Mesendoderm (in vitro differentiated cells): ENCODE data around the gene MYH10.

Experiments used
- DNase-seq: peaks from one replicate; pipeline ENCODE4 v3.0.0; 2013
- H2AK5ac ChIP-seq: 2 replicates; pipeline ENCODE4 v1.6.1; 2013; ENCODE audit warnings: low read length, inconsistent platforms
- H2BK120ac ChIP-seq: 2 replicates; pipeline ENCODE4 v1.6.1; 2013; ENCODE audit warnings: low read depth, mild to moderate bottlenecking, low read length, moderate library complexity, mixed read lengths
- H2BK15ac ChIP-seq: replicated peaks from 2 replicates; pipeline ENCODE4 v1.6.1; 2013; ENCODE audit warnings: low read depth, mild to moderate bottlenecking, moderate library complexity
- H2BK5ac ChIP-seq: 2 replicates; pipeline ENCODE4 v1.6.1; 2013; ENCODE audit warnings: low read length, inconsistent platforms
- H3K18ac ChIP-seq: 2 replicates; pipeline ENCODE4 v1.6.1; 2013; ENCODE audit warnings: mild to moderate bottlenecking, low read length, mixed read lengths
- H3K23ac ChIP-seq: one replicate; pipeline ENCODE4 v1.6.1; 2013; ENCODE audit warnings: low read length
- H3K27ac ChIP-seq: 2 replicates; pipeline ENCODE4 v1.5.1; 2013; ENCODE audit warnings: low read depth, mild to moderate bottlenecking, inconsistent platforms, low read length, moderate library complexity
- H3K27me3 ChIP-seq: 2 replicates; pipeline ENCODE4 v1.6.1; 2013; ENCODE audit warnings: low read length, control low read depth, mild to moderate bottlenecking, inconsistent platforms; ENCODE audit not compliant: insufficient read depth, poor library complexity
- H3K36me3 ChIP-seq: 2 replicates; pipeline ENCODE4 v1.6.1; 2013; ENCODE audit warnings: low read length, inconsistent platforms; ENCODE audit not compliant: control insufficient read depth, insufficient read depth
- H3K4ac ChIP-seq: one replicate; pipeline ENCODE4 v1.6.1; 2013; ENCODE audit warnings: low read depth, mild to moderate bottlenecking, low read length, moderate library complexity
- H3K4me1 ChIP-seq: 2 replicates; pipeline ENCODE4 v1.6.1; 2013; ENCODE audit warnings: low read depth, low read length, inconsistent platforms; ENCODE audit not compliant: control insufficient read depth
- H3K4me2 ChIP-seq: 2 replicates; pipeline ENCODE4 v1.6.1; 2013; ENCODE audit warnings: low read length
- H3K4me3 ChIP-seq: 2 replicates; pipeline ENCODE4 v1.5.1; 2013; ENCODE audit warnings: mild to moderate bottlenecking, low read length
- H3K56ac ChIP-seq: one replicate; pipeline ENCODE4 v1.6.1; 2013; ENCODE audit warnings: low read length
- H3K79me1 ChIP-seq: 2 replicates; pipeline ENCODE4 v1.6.1; 2013; ENCODE audit warnings: low read length, inconsistent platforms
- H3K79me2 ChIP-seq: 2 replicates; pipeline ENCODE4 v1.6.1; 2013; ENCODE audit warnings: mild to moderate bottlenecking, low read length; ENCODE audit not compliant: control insufficient read depth, insufficient read depth
- H3K9ac ChIP-seq: 2 replicates; pipeline ENCODE4 v1.6.1; 2013; ENCODE audit warnings: low read length, inconsistent platforms
- H4K5ac ChIP-seq: one replicate; pipeline ENCODE4 v1.6.1; 2013; ENCODE audit warnings: low read length
- H4K8ac ChIP-seq: one replicate; pipeline ENCODE4 v1.6.1; 2013; ENCODE audit warnings: low read depth, mild to moderate bottlenecking, control low read depth, low read length, moderate library complexity
- WGBS: extraction: QIAGEN DNeasy Blood & Tissue Kit; methylation state at CpG from one replicate; pipeline ENCODE4 v1.1.7; 2013; ENCODE audit warnings: low lambda C conversion rate, missing lambda C conversion rate; ENCODE audit not compliant: insufficient coverage; ENCODE audit errors: extremely low coverage; 5-methylcytosine and 5-hydroxymethylcytosine counted together

MYH10 gene

DNA sequence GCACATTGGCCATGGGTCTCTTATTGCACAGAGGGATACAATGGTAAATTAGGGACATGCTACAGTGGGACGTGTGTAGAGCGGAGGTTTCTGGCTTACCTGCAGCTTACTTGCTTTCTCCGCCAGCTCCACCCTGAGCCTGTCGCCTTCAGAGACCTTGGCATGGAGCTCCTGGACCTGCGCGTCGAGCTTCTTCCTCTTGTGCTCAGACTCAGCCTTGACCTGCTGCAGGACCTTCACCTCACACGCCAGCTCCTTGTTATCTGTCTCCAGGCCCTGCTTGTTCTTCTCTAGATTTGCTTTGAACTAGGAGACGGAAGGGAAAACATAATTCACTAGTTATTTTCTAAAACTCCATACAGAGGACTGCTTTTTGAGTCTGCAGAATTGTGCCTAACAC is 131.4 kb downstream of the MYH10 start:
- no peaks in the 10 kb centered on the region for H3K79me1 ChIP-seq
- no CpG with 5 or more reads among the region's 9 CpGs for WGBS
- H3K4ac ChIP-seq = no peak overlapping the region
- H3K23ac ChIP-seq = no peak overlapping the region
- no peak overlapping the region for H4K5ac ChIP-seq
- no peak overlapping the region for H2AK5ac ChIP-seq
- no peak overlapping the region for H3K27ac ChIP-seq
- no peak overlapping the region for H4K8ac ChIP-seq
- peaks cover 41% of the 10 kb centered on the region for H3K36me3 ChIP-seq
- no peak overlapping the region for H2BK15ac ChIP-seq
- H3K56ac ChIP-seq = no peak overlapping the region
- no peaks in the 10 kb centered on the region for H3K27me3 ChIP-seq
- H3K79me2 ChIP-seq = no peaks in the 10 kb centered on the region
- no peak overlapping the region for H2BK5ac ChIP-seq
- no peak overlapping the region for H3K18ac ChIP-seq
- DNase-seq = no peak
- no peak overlapping the region for H3K4me3 ChIP-seq
- H3K4me1 ChIP-seq = no peaks in the 10 kb centered on the region
- H3K9ac ChIP-seq = no peak overlapping the region
- H2BK120ac ChIP-seq = no peak overlapping the region
- no peak overlapping the region for H3K4me2 ChIP-seq

DNA sequence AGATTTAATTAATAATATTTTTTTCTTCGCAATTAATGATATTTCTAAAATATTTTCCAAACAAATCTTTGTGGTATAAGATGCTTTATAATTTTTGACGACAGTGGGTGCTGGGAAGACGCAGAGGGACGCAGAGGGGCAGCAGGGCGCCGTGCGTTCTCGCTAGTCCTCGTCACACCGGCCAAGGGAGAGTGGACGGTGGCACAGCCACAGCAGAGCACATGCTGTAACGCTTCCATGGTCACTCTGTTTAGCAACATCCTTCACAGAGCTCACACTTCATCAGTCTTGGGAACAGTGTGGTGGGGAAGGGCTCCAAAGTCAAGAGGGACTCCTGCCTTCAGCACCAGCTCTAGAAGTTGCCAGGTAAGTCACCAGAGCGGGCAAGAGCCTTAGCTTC is 134.4 kb downstream of the MYH10 start:
- no peak overlapping the region for H2AK5ac ChIP-seq
- H3K4me3 ChIP-seq = no peak overlapping the region
- no peak overlapping the region for H3K23ac ChIP-seq
- no peaks in the 10 kb centered on the region for H3K4me1 ChIP-seq
- no peak overlapping the region for H4K5ac ChIP-seq
- peaks cover 45% of the 10 kb centered on the region for H3K36me3 ChIP-seq
- no peak overlapping the region for H3K4me2 ChIP-seq
- H3K4ac ChIP-seq = no peak overlapping the region
- no peak for DNase-seq
- H3K9ac ChIP-seq = no peak overlapping the region
- H2BK15ac ChIP-seq = no peak overlapping the region
- no peaks in the 10 kb centered on the region for H3K79me2 ChIP-seq
- H3K27me3 ChIP-seq = no peaks in the 10 kb centered on the region
- no peak overlapping the region for H3K56ac ChIP-seq
- no peak overlapping the region for H3K18ac ChIP-seq
- no peaks in the 10 kb centered on the region for H3K79me1 ChIP-seq
- no peak overlapping the region for H3K27ac ChIP-seq
- H4K8ac ChIP-seq = no peak overlapping the region
- H2BK5ac ChIP-seq = no peak overlapping the region
- WGBS = 100% methylated on average over 1 of the region's 13 CpGs
- H2BK120ac ChIP-seq = no peak overlapping the region

DNA sequence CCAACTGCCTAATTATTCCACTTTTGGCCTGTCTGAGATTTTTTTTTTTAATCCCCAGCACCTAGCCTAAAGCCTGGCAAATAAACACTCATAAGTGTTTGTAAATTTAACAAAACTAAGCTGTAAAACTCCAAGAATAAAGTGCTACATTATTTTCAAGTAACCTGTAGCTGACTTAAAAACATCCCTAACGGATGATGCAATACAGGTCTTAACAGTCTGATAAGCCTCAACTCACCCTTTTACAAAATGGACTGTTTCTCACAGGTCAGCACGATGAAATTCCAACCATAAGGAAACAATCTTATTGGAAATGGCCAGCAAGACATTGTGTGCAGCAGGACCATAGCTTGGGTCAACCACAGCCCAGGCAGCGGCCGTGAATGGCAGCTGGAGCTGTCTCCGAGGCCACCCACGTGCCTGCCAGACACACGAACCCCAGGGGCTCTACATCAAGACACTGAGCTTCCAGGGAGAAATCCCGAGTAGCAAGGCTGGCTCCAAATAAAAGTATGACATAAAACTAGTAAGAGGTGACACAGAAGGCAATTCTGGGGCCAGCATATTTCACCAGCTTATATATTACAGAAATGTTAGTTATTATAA is 135.9 kb downstream of the MYH10 start:
- no peak for DNase-seq
- no CpG with 5 or more reads among the region's 8 CpGs for WGBS
- no peak overlapping the region for H3K4ac ChIP-seq
- no peak overlapping the region for H3K56ac ChIP-seq
- H3K9ac ChIP-seq = no peak overlapping the region
- peaks cover 41% of the 10 kb centered on the region for H3K36me3 ChIP-seq
- H3K4me1 ChIP-seq = no peaks in the 10 kb centered on the region
- no peak overlapping the region for H4K5ac ChIP-seq
- no peak overlapping the region for H3K18ac ChIP-seq
- no peak overlapping the region for H3K4me2 ChIP-seq
- no peaks in the 10 kb centered on the region for H3K27me3 ChIP-seq
- H4K8ac ChIP-seq = no peak overlapping the region
- H2AK5ac ChIP-seq = no peak overlapping the region
- no peaks in the 10 kb centered on the region for H3K79me1 ChIP-seq
- H2BK5ac ChIP-seq = no peak overlapping the region
- no peak overlapping the region for H2BK15ac ChIP-seq
- no peak overlapping the region for H2BK120ac ChIP-seq
- no peak overlapping the region for H3K23ac ChIP-seq
- H3K27ac ChIP-seq = no peak overlapping the region
- H3K4me3 ChIP-seq = no peak overlapping the region
- no peaks in the 10 kb centered on the region for H3K79me2 ChIP-seq

DNA sequence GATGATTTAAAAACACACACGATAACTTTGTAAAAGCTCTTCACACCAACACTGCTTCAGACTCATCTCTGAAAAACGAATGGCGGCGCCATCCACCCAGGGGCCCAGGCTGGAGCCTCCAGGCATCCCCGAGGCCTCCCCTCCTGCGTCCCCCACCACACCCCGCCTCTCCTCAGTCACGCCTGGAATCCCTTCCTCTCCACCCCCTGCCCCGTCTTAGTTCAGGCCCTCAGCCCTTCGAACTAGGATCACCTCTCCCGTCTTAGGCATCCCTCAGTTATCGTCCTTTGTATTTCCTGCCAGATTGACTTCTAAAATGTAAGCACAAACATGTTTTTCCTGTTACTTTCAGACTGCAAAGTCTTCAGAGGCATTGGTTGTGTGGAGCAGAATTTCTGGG is 136.5 kb downstream of the MYH10 start:
- WGBS = no CpG with 5 or more reads among the region's 12 CpGs
- Histone ChIP-seq H3K4me3 (no peak overlapping the region), H3K36me3 (peaks cover 38% of the 10 kb centered on the region)

DNA sequence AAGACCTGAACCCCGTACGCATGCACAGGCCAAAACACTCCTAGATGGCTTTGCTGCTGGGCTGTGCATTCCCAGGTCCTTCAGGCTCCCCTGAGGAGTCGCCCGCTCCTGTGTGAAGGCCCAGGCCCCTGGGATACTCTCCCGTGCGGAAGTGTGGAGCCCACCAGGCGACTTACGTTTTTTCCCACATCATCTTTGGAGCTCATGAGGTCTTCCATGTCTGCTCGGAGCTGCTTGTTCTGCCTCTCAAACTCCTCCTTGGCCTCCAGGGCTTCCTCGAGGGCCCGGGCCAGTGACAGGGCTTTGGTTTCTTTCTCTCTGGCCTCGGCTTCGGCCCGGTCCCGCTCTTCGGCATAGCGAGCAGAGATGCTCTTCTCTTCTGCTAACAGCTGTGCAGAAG is 138.4 kb downstream of the MYH10 start:
- Histone ChIP-seq H4K8ac (no peak overlapping the region), H3K27ac (no peak overlapping the region), H3K56ac (no peak overlapping the region), H3K36me3 (peaks cover 44% of the 10 kb centered on the region), H3K4ac (no peak overlapping the region), H3K27me3 (no peaks in the 10 kb centered on the region), H2BK120ac (no peak overlapping the region), H3K23ac (no peak overlapping the region), H3K4me3 (no peak overlapping the region), H3K18ac (no peak overlapping the region), H2BK15ac (no peak overlapping the region), H2BK5ac (no peak overlapping the region), H4K5ac (no peak overlapping the region), H3K4me2 (no peak overlapping the region), H3K79me2 (no peaks in the 10 kb centered on the region), H3K79me1 (no peaks in the 10 kb centered on the region), H3K9ac (no peak overlapping the region), H3K4me1 (no peaks in the 10 kb centered on the region), H2AK5ac (no peak overlapping the region)
- no peak for DNase-seq
- no CpG with 5 or more reads among the region's 17 CpGs for WGBS

More for the DNA sequence above, 136.5 kb downstream of the MYH10 start:
- Histone ChIP-seq H3K79me2 (no peaks in the 10 kb centered on the region), H3K56ac (no peak overlapping the region), H2AK5ac (no peak overlapping the region), H3K4me1 (no peaks in the 10 kb centered on the region), H3K27me3 (no peaks in the 10 kb centered on the region), H3K23ac (no peak overlapping the region), H2BK5ac (no peak overlapping the region), H4K5ac (no peak overlapping the region), H3K79me1 (no peaks in the 10 kb centered on the region), H3K27ac (no peak overlapping the region), H2BK120ac (no peak overlapping the region), H3K18ac (no peak overlapping the region), H3K9ac (no peak overlapping the region), H4K8ac (no peak overlapping the region), H3K4ac (no peak overlapping the region), H2BK15ac (no peak overlapping the region), H3K4me2 (no peak overlapping the region)
- DNase-seq = no peak
